Calu3 (cell line): ENCODE data around the gene DCLK1. TPM values are rescaled to one million over a fixed set of nuclear protein-coding genes. Genes with fewer than 3 reads are reported as not detected.

Experiments used
- BruUV-seq: library from RNA; stranded (reverse); fragments of 400-500 nt; replicated peaks from 2 replicates; lab custom pipeline; 2021; lab: Mats Ljungman, UMichigan
- CTCF ChIA-PET: fragments of 300-600 bp; sonication (Branson Sonifier 250); formaldehyde crosslinking; loops from one replicate; lab custom pipeline; 2022; ENCODE audit warnings: antibody characterized with exemption; lab: Charles Lee
- DNase-seq: peaks from one replicate; pipeline ENCODE4 v3.0.0; 2022
- H3K27ac Mint-ChIP-seq: one replicate; pipeline ENCODE4 v1.8.0; 2022; ENCODE audit warnings: mixed read lengths; ENCODE audit not compliant: unreplicated experiment
- H3K27me3 Mint-ChIP-seq: one replicate; pipeline ENCODE4 v1.8.0; 2022; ENCODE audit warnings: mixed read lengths; ENCODE audit not compliant: unreplicated experiment
- H3K36me3 Mint-ChIP-seq: one replicate; pipeline ENCODE4 v1.8.0; 2022; ENCODE audit warnings: mild to moderate bottlenecking, moderate library complexity, mixed read lengths; ENCODE audit not compliant: insufficient read depth, unreplicated experiment
- H3K4me1 Mint-ChIP-seq: one replicate; pipeline ENCODE4 v1.8.0; 2022; ENCODE audit warnings: mild to moderate bottlenecking, low read depth, mixed read lengths; ENCODE audit not compliant: unreplicated experiment
- H3K4me3 Mint-ChIP-seq: one replicate; pipeline ENCODE4 v1.8.0; 2022; ENCODE audit warnings: mild to moderate bottlenecking, low read depth, moderate library complexity, mixed read lengths; ENCODE audit not compliant: unreplicated experiment
- H3K9me3 Mint-ChIP-seq: one replicate; pipeline ENCODE4 v1.8.0; 2022; ENCODE audit warnings: low read depth, mixed read lengths; ENCODE audit not compliant: unreplicated experiment
- intact Hi-C: fragments of 100-400 bp; cut with micrococcal nuclease; formaldehyde crosslinking; loops from one replicate; pipeline ENCODE4 v1.10.0; 2022; ENCODE audit not compliant: unreplicated experiment
- total RNA-seq: library from RNA; stranded (reverse); gene quantifications from 2 replicates; pipeline ENCODE4 v1.2.3, GENCODE V29; 2022
- TF ChIP-seq, protein P1 (sequence below): fragments of 200-600 bp; IDR thresholded peaks from one replicate; pipeline ENCODE4 v1.8.0; 2022; ENCODE audit warnings: antibody characterized with exemption; ENCODE audit not compliant: unreplicated experiment

The DCLK1 gene
- total RNA-seq, 1 experiment from 2014 or later: not detected

DNA sequence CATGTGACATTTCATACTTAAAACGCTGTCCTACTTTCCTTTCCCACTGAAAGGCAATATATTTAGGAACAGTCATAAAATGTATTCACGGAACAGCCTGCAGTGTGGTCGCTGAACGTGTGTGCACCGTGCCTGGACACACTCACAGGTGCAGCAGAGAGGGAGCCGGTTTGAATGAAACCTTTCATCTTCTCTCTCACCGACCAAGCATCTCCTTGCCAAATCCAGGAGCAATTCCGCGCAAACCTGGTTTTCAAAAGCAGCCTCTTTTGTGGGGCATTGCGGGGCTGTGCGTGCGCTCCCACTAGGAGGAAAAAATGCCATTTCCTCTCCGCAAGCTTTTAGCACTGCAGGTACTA is 1.0 kb downstream of the DCLK1 start:
- no peak for DNase-seq
- intact Hi-C loops: no loop called here
- Mint-ChIP-seq H3K27ac (no peak overlapping the region), H3K36me3 (no peaks in the 10 kb centered on the region), H3K4me3 (no peak overlapping the region), H3K27me3 (peaks cover 22% of the 10 kb centered on the region), H3K9me3 (no peaks in the 10 kb centered on the region), H3K4me1 (no peaks in the 10 kb centered on the region)
- CTCF ChIA-PET: no interaction called here
- BruUV-seq: no TSS peak
- TF ChIP-seq, protein P1, sequence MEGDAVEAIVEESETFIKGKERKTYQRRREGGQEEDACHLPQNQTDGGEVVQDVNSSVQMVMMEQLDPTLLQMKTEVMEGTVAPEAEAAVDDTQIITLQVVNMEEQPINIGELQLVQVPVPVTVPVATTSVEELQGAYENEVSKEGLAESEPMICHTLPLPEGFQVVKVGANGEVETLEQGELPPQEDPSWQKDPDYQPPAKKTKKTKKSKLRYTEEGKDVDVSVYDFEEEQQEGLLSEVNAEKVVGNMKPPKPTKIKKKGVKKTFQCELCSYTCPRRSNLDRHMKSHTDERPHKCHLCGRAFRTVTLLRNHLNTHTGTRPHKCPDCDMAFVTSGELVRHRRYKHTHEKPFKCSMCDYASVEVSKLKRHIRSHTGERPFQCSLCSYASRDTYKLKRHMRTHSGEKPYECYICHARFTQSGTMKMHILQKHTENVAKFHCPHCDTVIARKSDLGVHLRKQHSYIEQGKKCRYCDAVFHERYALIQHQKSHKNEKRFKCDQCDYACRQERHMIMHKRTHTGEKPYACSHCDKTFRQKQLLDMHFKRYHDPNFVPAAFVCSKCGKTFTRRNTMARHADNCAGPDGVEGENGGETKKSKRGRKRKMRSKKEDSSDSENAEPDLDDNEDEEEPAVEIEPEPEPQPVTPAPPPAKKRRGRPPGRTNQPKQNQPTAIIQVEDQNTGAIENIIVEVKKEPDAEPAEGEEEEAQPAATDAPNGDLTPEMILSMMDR: no peak

DNA sequence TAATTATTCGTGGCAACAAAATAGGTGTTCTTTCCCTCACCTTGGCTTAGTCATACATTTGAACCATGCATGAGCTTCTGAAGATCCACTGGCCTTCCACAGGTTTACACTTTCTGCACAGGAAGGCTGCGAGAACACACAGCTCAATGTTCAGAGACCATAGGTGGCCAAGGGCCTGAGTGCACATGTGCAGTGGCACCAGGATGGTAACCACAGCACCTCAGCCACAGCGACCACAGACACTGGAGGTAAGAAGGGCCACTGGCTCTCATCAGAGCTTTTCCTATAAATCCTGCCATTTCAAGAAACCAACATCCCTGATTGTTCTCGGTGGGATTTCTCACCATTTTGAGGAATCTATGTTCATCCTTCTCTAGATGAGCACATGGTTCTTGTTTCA is 1.6 kb downstream of the DCLK1 start:
- Mint-ChIP-seq H3K27ac (no peak overlapping the region), H3K27me3 (peaks cover 16% of the 10 kb centered on the region), H3K36me3 (no peaks in the 10 kb centered on the region), H3K9me3 (no peaks in the 10 kb centered on the region), H3K4me1 (no peaks in the 10 kb centered on the region), H3K4me3 (no peak overlapping the region)
- CTCF ChIA-PET: no interaction called here
- no TSS peak for BruUV-seq
- intact Hi-C loops: no loop called here
- TF ChIP-seq, protein P1: no peak
- DNase-seq: no peak

DNA sequence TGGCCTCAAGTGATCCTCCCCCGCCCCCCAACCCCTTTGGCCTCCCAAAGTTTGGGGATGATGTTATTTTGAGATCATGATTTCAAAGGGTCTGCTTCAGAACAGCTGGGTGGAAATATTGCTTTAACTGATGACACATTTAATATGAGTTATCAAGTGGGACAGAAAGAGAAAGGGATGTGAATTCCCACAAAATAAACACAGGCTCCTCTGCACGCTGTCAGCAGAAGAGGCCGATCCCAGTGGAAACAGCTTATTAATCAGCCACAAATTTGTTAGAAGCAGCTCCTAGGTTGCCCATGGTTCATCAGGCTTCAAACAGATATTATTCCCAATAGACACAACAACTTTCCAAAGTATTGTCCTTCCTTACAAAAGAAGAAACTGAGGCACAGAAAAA is 4.7 kb downstream of the DCLK1 start:
- TF ChIP-seq, protein P1: no peak
- Mint-ChIP-seq H3K9me3 (no peaks in the 10 kb centered on the region), H3K27ac (no peak overlapping the region), H3K27me3 (peaks cover 12% of the 10 kb centered on the region), H3K4me3 (no peak overlapping the region), H3K36me3 (no peaks in the 10 kb centered on the region), H3K4me1 (no peaks in the 10 kb centered on the region)
- DNase-seq: no peak
- CTCF ChIA-PET: no interaction called here
- intact Hi-C loops: no loop called here
- BruUV-seq: no TSS peak

DNA sequence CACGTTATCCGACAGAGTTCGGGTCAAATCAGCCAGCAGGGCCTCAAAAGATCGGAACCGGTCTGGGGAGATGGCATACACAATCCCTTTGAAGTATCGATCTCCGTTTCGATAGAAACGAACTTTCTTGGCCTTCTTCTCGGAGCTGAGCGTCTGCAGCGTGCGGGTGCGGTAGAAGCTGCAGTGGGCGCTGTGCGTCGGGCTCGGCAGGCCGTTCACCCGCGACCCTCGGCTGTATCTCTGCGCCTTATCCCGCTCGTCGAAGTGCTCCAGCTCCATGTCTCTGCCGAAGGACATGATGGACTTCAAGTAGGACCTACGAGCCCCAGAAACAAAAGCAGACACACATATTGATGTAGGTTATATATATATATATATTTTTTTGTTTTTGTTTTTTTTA is 5.3 kb downstream of the DCLK1 start:
- peaks cover 9% of the 10 kb centered on the region for H3K27me3 Mint-ChIP-seq
- H3K4me1 Mint-ChIP-seq: no peaks in the 10 kb centered on the region
- H3K4me3 Mint-ChIP-seq: no peak overlapping the region
- no peak for DNase-seq
- no peaks in the 10 kb centered on the region for H3K36me3 Mint-ChIP-seq
- BruUV-seq: no TSS peak
- TF ChIP-seq, protein P1: no peak
- H3K9me3 Mint-ChIP-seq: no peaks in the 10 kb centered on the region
- CTCF ChIA-PET: no interaction called here
- intact Hi-C loops: no loop called here
- no peak overlapping the region for H3K27ac Mint-ChIP-seq
